NCI-H446 (cell line): Measurements from ENCODE around the gene CHST15.

ENCODE experiments used
- DNase-seq, 2 experiments: peaks; one replicate each; lab custom pipeline; 2025; lab: John Stamatoyannopoulos, UW

Gene CHST15

GRCh38 chr10:124010563-124011131 lies 82.8 kb downstream of the CHST15 start:
- DNase-seq, result no peak

DNA sequence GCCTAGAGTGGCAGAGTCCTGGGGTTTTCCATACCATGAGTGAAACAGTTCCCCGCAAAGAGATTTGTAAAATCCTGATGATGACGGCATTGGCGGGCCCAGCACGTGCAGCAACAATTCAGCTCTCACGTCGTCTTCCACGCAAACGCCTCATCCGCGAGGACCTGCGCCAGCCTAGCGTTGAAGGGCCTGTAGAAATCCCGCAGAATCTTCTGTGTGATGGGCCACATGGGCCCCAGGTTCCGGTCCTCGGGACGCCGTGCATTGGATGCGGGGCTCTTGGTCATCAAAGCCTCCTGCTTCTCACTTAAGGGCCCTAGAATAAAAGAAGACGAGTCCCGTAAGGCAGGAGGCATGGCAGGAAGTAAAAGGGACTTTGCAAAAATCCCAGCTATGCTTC lies 83.4 kb downstream of the CHST15 start:
- no peak for DNase-seq

- no peak for DNase-seq
These were observed 84.0 kb downstream of the CHST15 start for GRCh38 chr10:124009231-124010015.

GRCh38 chr10:124008681-124009080 lies 84.7 kb downstream of the CHST15 start:
- no peak for DNase-seq

DNA sequence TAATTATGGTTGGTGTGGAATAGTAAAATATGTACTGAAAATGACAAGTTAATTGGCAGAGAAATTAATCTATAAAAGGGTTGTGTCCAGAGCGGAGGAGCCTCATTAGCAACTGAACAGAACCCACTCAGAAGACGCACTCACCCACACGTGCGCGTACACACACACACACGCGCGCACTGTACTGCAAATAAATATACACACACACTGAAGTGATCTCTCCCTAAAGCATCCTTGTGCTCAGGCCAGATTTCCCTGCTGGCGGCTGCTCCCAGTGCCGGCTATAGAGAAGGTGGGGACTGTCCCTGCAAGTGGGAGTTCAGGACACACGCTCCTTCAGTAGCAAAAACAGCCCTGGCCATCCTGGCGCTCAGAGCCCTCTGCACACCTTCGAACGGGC lies 85.2 kb downstream of the CHST15 start:
- DNase-seq, result no peak

- no peak for DNase-seq
These were observed 85.6 kb downstream of the CHST15 start for GRCh38 chr10:124007773-124008145.

DNA sequence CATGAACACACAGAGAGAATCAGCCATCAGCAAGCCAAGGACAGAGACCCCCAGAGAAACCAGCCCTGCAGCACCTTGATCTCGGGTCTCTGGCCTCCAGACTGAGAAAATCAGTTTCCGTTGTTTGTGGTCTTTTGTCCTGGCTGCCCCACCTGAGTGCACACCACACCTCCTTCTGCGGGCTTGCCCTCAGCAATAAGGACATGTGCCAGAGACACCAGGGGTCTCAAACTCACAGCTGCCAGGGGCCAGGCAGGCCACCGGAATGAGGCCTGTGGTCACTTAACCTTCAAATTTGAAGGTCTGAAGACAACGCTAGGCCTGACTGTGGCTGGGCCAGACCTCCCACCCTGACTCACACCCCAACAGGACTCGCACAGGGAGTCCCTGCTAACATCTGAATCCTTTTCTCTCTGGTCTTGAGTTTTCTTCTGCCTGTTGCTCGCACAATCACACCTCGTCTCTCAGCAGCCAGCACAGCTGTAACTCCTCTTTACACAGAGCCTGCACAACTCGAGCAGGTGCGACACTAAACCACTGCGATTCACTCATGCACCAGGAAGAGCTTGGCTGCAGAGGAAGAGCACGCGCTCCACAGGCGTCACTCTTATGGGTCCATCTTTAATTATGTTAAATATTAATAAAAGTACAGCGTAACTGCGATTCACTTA lies 86.2 kb downstream of the CHST15 start:
- no peak for DNase-seq

- no peak for DNase-seq
These were observed 86.9 kb downstream of the CHST15 start for GRCh38 chr10:124006526-124006925.

- DNase-seq, result no peak
These were observed 87.4 kb downstream of the CHST15 start for GRCh38 chr10:124005991-124006392.

DNA sequence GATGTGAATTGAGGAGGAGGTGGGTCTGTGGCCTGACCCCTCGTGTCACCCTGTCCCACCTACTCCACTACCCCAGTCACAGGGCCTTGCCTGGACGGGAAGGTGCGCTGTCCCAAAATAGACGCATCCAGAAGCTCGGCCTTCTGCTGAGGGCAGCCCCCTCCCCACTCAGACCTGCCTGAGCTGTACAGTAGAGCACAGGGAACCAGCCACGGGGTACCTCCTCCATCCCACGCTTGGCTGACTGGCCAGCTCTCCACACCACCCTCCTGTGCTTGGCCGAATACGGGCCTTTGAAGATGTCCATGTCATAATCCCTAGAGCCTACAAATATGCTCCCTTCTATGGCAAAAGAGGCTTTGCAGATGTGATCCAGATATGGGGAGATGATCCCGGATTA lies 88.3 kb downstream of the CHST15 start:
- DNase-seq, result no peak

DNA sequence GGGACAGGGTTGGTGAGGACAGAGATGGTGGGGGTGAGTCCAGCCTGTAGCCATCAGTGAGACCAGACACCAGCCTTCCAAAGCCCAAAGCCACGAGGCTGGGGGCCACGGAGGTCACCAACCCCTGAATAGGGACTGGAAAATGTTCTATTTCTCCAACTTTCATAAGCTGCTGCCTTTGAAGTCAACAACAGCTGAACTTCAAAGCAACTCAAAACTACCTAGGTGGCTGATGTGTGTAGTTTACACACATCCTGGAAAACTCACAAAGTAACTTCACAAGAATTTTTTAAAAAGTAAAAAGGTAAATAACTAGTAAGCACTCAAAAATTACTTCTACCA lies 88.8 kb downstream of the CHST15 start:
- DNase-seq, result no peak

DNA sequence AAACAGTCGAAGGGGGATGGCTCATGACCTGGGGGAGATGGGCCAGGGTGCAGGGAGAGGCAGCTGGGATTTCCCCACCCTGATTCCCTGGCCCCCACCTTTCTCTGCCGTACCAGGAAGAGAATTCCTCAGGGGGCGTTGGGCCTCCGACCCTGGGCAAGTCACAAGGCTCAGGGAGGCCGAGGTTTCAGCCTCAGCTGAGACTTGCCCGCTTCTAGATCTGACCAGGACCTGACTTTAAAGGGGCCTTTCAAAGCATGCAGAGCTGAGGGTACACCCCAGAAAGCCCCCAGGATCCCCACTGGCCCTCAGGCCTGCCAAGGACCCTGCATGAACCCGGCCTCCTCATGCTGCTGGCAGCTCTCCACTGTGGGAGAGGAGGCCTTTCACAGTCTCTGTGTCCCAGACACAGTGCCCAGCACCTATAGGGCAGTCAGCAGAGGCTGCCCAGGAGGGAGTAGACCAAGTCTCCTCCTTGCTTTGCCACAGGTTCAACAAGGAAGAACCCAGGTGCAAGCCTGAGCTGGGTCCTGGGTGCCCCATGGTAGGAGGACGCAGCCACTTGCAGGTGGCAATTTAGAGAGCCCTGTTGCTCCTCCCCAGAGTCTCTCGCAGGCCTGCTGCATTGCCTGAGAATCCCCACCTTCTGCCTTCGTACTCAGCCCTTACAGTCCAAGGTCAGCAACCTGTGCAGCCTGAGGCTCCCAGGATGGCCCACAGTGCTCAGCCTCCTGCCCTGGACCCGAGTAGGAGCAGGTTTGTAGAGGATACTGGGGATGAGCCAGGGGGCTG lies 89.3 kb downstream of the CHST15 start:
- DNase-seq, result no peak

DNA sequence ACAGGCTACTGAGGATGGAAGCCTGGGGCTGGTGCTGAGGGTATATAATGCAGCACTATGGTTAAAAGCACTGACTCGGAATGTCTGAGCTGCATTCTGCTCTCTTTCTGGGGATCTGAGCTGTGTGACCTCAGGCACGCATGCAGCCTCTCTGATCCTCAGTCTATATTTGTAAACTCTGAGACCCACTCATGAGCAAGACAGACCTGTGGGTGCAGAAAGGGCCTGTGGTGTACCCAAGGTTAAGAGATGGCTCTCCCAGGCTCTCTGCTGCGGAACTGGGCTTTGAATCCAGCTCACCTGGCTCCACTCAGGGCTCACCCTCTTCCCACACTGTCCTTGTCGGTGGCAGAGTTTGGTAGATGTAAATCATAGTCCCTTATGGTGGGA lies 89.9 kb downstream of the CHST15 start:
- no peak for DNase-seq

- no peak for DNase-seq
These were observed 90.4 kb downstream of the CHST15 start for GRCh38 chr10:124003070-124003419.

- no peak for DNase-seq
These were observed 90.9 kb downstream of the CHST15 start for GRCh38 chr10:124002391-124003069.

- DNase-seq, result no peak
These were observed 91.8 kb downstream of the CHST15 start for GRCh38 chr10:124001391-124002148.

GRCh38 chr10:124000792-124001201 lies 92.6 kb downstream of the CHST15 start:
- no peak for DNase-seq

- no peak for DNase-seq
These were observed 93.3 kb downstream of the CHST15 start for GRCh38 chr10:123999956-124000615.

DNA sequence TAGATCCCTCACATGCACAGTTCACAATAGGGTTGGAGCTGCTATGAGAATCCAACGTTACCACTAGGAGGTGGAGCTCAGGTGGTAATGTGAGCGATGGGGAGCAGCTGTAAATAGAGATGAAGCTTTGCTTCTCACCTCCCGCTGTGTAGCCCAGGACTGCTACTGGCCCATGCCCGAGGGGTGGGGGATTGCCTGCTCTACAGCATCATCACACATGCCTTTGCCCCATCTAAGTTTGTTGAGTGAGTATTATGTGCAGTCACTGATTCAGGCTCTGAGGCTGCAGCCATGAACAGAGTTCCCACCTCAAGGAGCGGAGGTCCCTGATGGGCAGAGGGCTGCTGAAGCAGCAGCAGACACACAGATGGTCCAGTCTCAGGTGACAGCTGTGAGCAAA lies 94.1 kb downstream of the CHST15 start:
- DNase-seq, result no peak

DNA sequence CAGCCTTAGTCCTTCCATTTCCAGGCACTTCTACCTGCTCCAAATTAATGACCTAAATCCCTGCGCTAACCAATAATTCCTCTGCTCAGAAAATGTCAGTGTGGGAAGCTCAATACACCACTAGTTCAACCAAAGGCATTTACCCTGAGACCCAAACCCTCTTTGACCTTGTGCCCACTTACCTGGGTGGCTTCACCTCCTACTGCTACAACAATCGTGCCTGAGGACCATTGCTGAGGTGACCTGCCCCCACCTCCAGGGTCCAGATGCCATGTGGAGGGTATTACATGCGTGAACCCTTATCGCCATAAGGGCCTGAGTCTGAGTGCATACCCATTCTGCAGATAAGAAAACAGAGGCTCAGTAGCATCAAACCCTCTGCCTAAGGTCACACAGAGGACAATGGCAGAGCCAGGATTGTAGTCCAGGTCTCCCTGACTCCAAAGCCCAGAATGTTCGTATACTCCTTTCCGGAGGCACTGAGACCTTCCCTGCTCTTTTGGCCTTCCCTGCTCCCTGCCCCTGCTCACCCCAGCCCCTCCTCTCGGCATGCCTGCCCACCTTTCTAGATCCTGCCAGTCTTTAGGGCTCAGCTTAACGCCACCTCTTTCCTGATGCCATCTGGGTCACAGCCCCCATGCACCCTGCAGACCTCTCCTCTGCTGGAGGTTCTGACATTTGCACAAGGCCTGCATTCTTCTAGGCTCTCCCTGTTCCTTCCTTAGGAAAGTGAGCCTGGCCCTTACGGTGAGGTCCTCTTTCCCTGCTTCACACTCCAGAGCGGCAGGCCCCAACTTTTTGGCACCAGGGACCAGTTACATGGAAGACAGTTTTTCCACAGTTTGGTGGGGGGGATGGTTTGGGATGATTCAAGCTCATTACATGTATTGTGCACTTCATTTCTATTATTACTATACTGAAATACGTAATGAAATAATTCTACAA lies 94.9 kb downstream of the CHST15 start:
- DNase-seq, result no peak
